Lower leg skin (tissue), 3 donors: Measurements from ENCODE around the gene LGR6.

Source experiments
- POLR2A ChIP-seq, 2 donors: fragments of 450-650 bp; IDR thresholded peaks; one replicate each; pipeline ENCODE4 v1.6.1; 2016 to 2017; ENCODE audit warnings: antibody characterized with exemption in 2 of 2, mild to moderate bottlenecking in 1 of 2, moderate library complexity in 1 of 2
- TF ChIP-seq, protein P1 (sequence below), 3 donors: fragments of 450-650 bp; IDR thresholded peaks; one replicate each; pipeline ENCODE4 v1.5.1; 2016; ENCODE audit warnings: antibody characterized with exemption in 3 of 3, mild to moderate bottlenecking in 3 of 3, moderate library complexity in 2 of 3

DNA sequence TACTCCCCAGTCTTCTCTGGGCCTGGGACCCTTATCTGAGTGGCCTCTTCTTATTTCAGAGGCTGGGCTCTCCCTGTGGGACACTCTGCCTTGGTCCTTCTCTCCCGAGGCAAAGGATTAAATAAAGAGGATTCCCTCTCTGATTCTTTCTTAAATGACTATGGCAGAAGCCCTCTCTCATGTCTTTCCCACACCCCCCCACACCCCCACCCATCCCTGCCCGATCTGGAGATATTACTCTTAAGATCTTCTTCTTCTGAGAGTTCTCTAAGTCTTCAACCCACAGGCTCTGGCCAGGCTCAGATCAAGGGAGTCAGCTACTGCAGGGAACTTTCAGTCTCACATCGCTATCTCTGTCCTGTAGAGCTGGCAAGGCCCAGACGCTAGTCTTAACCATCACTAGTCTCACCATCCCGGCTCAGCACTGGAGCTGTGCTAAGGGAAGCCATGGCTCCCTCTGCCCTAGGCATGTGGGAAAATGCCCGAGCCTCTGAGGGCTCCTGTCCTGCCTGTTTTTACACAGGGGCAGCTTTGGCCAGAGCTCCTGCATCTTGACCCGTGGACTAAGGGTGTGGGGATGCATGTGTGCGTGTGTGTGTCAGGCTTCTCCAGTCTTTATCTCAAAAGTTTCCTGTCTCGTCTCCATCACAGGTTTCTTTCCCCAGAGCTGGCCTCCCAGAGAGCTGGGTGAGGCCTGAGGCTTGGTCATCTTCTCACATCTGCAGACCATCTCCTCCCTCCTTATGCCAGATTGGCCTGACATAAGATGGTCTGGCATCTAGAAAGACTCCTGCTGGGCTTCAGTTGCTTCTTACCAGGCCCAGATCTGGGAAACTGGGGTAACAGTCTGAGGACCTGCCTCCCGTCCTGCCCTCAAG lies 36.7 kb downstream of the LGR6 start:
- TF ChIP-seq, protein P1, sequence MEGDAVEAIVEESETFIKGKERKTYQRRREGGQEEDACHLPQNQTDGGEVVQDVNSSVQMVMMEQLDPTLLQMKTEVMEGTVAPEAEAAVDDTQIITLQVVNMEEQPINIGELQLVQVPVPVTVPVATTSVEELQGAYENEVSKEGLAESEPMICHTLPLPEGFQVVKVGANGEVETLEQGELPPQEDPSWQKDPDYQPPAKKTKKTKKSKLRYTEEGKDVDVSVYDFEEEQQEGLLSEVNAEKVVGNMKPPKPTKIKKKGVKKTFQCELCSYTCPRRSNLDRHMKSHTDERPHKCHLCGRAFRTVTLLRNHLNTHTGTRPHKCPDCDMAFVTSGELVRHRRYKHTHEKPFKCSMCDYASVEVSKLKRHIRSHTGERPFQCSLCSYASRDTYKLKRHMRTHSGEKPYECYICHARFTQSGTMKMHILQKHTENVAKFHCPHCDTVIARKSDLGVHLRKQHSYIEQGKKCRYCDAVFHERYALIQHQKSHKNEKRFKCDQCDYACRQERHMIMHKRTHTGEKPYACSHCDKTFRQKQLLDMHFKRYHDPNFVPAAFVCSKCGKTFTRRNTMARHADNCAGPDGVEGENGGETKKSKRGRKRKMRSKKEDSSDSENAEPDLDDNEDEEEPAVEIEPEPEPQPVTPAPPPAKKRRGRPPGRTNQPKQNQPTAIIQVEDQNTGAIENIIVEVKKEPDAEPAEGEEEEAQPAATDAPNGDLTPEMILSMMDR (IDR thresholded peaks at IDR 0.05) = no peak
- no peak for TF ChIP-seq POLR2A (IDR thresholded peaks at IDR 0.05)
